HG02981 (cell line): ENCODE data around the gene CHL1.

Source experiments
- ATAC-seq: cut with Tn5 transposase; IDR thresholded peaks from one replicate; pipeline ENCODE4 v1.9.1; 2021; ENCODE audit warnings: mild to moderate bottlenecking, moderate library complexity; ENCODE audit not compliant: unreplicated experiment

The CHL1 gene

GRCh38 chr3:458653-459310 lies 262.2 kb downstream of the CHL1 start:
- ATAC-seq: no peak
